ENCODE measurements around the gene PPFIA1.
A peak's percentile ranks its signal among the peaks of the same experiment; 100 is the strongest.

PPFIA1 gene

GRCh38 chr11:70400643-70401042 lies 130.2 kb downstream of the PPFIA1 start:
- Histone ChIP-seq H2AFZ (ENCODE audit: low read depth, low read length, severe bottlenecking) (no peak overlapping the region), H3K79me2 (ENCODE audit: insufficient read depth, low read length) (peaks cover 15% of the 10 kb centered on the region), H3K36me3 (ENCODE audit: low read length) (peaks cover 4% of the 10 kb centered on the region; the same call in 1 of the 2 replicates), H3K27ac (ENCODE audit: low read depth, low read length) (peak overlapping the region; percentile 77), H3K9ac (ENCODE audit: low read length) (no peak overlapping the region), H3K4me2 (ENCODE audit: low read depth, low read length, poor library complexity, severe bottlenecking) (no peak overlapping the region), H3K4me3 (ENCODE audit: insufficient read depth, low read length, poor library complexity, severe bottlenecking) (no peak overlapping the region), H3K9me3 (ENCODE audit: insufficient read depth, low read length) (no peaks in the 10 kb centered on the region; the same call in 1 of the 2 replicates), H3K9me2 (replicated peaks; ENCODE audit: insufficient read depth, low read length) (no peaks in the 10 kb centered on the region), H4K20me1 (ENCODE audit: low read depth, low read length) (no peaks in the 10 kb centered on the region), H3F3A (ENCODE audit: insufficient read depth) (peaks cover 24% of the 10 kb centered on the region), H3K27me3 (ENCODE audit: low read length) (no peaks in the 10 kb centered on the region)
- TF ChIP-seq CTCF (IDR thresholded peaks at IDR 0.05; ENCODE audit: insufficient read depth, low read length, poor library complexity, severe bottlenecking) (no peak), EZH2phosphoT487 (conservative IDR thresholded peaks at IDR 0.05; ENCODE audit: low read length) (no peak)

GRCh38 chr11:70402016-70402415 lies 131.5 kb downstream of the PPFIA1 start:
- Histone ChIP-seq H3K79me2 (ENCODE audit: insufficient read depth, low read length) (peaks cover 5% of the 10 kb centered on the region), H3K36me3 (ENCODE audit: low read length) (peaks cover 2% of the 10 kb centered on the region; the same call in 1 of the 2 replicates), H3K9me3 (ENCODE audit: insufficient read depth, low read length) (no peaks in the 10 kb centered on the region; the same call in 1 of the 2 replicates), H3K27ac (ENCODE audit: low read depth, low read length) (no peak overlapping the region), H2AFZ (ENCODE audit: low read depth, low read length, severe bottlenecking) (no peak overlapping the region), H4K20me1 (ENCODE audit: low read depth, low read length) (no peaks in the 10 kb centered on the region), H3K9me2 (replicated peaks; ENCODE audit: insufficient read depth, low read length) (no peaks in the 10 kb centered on the region), H3K27me3 (ENCODE audit: low read length) (no peaks in the 10 kb centered on the region), H3K9ac (ENCODE audit: low read length) (no peak overlapping the region), H3K4me2 (ENCODE audit: low read depth, low read length, poor library complexity, severe bottlenecking) (no peak overlapping the region), H3F3A (ENCODE audit: insufficient read depth) (peaks cover 24% of the 10 kb centered on the region), H3K4me3 (ENCODE audit: insufficient read depth, low read length, poor library complexity, severe bottlenecking) (no peak overlapping the region)
- TF ChIP-seq EZH2phosphoT487 (conservative IDR thresholded peaks at IDR 0.05; ENCODE audit: low read length) (no peak), CTCF (IDR thresholded peaks at IDR 0.05; ENCODE audit: insufficient read depth, low read length, poor library complexity, severe bottlenecking) (no peak)

GRCh38 chr11:70402685-70403084 lies 132.2 kb downstream of the PPFIA1 start:
- H3K36me3 ChIP-seq (ENCODE audit: low read length), result no peaks in the 10 kb centered on the region; the same call in 1 of the 2 replicates

More at GRCh38 chr11:70402685-70403084, 132.2 kb downstream of the PPFIA1 start:
- Histone ChIP-seq H3F3A (ENCODE audit: insufficient read depth) (peaks cover 22% of the 10 kb centered on the region), H3K27me3 (ENCODE audit: low read length) (no peaks in the 10 kb centered on the region), H3K4me3 (ENCODE audit: insufficient read depth, low read length, poor library complexity, severe bottlenecking) (no peak overlapping the region), H2AFZ (ENCODE audit: low read depth, low read length, severe bottlenecking) (no peak overlapping the region), H3K27ac (ENCODE audit: low read depth, low read length) (no peak overlapping the region), H3K79me2 (ENCODE audit: insufficient read depth, low read length) (no peaks in the 10 kb centered on the region), H3K9me2 (replicated peaks; ENCODE audit: insufficient read depth, low read length) (no peaks in the 10 kb centered on the region), H4K20me1 (ENCODE audit: low read depth, low read length) (no peaks in the 10 kb centered on the region), H3K9ac (ENCODE audit: low read length) (no peak overlapping the region), H3K4me2 (ENCODE audit: low read depth, low read length, poor library complexity, severe bottlenecking) (no peak overlapping the region), H3K9me3 (ENCODE audit: insufficient read depth, low read length) (no peaks in the 10 kb centered on the region; the same call in 1 of the 2 replicates)
- TF ChIP-seq CTCF (IDR thresholded peaks at IDR 0.05; ENCODE audit: insufficient read depth, low read length, poor library complexity, severe bottlenecking) (no peak), EZH2phosphoT487 (conservative IDR thresholded peaks at IDR 0.05; ENCODE audit: low read length) (no peak)
